Neural progenitor cell (in vitro differentiated cells): ENCODE results near the gene ABHD14A. TPM values are rescaled to one million over a fixed set of nuclear protein-coding genes. Genes with fewer than 3 reads are reported as not detected.
"Not testable (repeated sequence)": the region's sequence is repeated elsewhere in the genome, so short reads cannot be mapped to it uniquely, and the experiment has no call there.

ENCODE experiments used
- DNase-seq: peaks from one replicate; pipeline ENCODE4 v3.0.0-alpha.2; 2016; ENCODE audit warnings: low spot score
- H2AFZ ChIP-seq: fragments of 200-600 bp; sonication (generic); replicated peaks from 2 replicates; pipeline ENCODE4 v1.6.1; 2016; ENCODE audit warnings: antibody characterized with exemption
- H3F3A ChIP-seq: fragments of 200-600 bp; sonication (generic); 2 replicates; pipeline ENCODE4 v1.6.1; 2016; ENCODE audit warnings: antibody characterized with exemption, low read depth
- H3K27ac ChIP-seq: fragments of 200-600 bp; sonication (generic); 2 replicates; pipeline ENCODE4 v1.5.1; 2016; ENCODE audit warnings: mild to moderate bottlenecking
- H3K27me3 ChIP-seq: fragments of 200-600 bp; sonication (generic); 2 replicates; pipeline ENCODE4 v1.6.1; 2016; ENCODE audit warnings: mild to moderate bottlenecking, moderate library complexity
- H3K36me3 ChIP-seq: fragments of 200-600 bp; sonication (generic); 2 replicates; pipeline ENCODE4 v1.5.1; 2016
- H3K4me1 ChIP-seq: fragments of 200-600 bp; sonication (generic); 2 replicates; pipeline ENCODE4 v1.6.1; 2016; ENCODE audit warnings: mixed run types
- H3K4me2 ChIP-seq: fragments of 200-600 bp; sonication (generic); 2 replicates; pipeline ENCODE4 v1.6.1; 2016
- H3K4me3 ChIP-seq: fragments of 200-600 bp; sonication (generic); 2 replicates; pipeline ENCODE4 v1.5.1; 2016
- H3K79me2 ChIP-seq: fragments of 200-600 bp; sonication (generic); 2 replicates; pipeline ENCODE4 v1.6.1; 2016; ENCODE audit warnings: low read depth
- H3K9ac ChIP-seq: fragments of 200-600 bp; sonication (generic); 2 replicates; pipeline ENCODE4 v1.6.1; 2016
- H3K9me3 ChIP-seq: fragments of 200-600 bp; sonication (generic); 2 replicates; pipeline ENCODE4 v1.5.1; 2016; ENCODE audit warnings: low read depth
- H4K20me1 ChIP-seq: fragments of 200-600 bp; sonication (generic); 2 replicates; pipeline ENCODE4 v1.6.1; 2016; ENCODE audit warnings: low read depth
- H3K27ac Mint-ChIP-seq: 3 replicates; pipeline ENCODE4 v1.8.0; 2021; ENCODE audit warnings: mixed read lengths
- H3K27me3 Mint-ChIP-seq: 2 replicates; pipeline ENCODE4 v1.8.0; 2022; ENCODE audit warnings: low read depth, mild to moderate bottlenecking, inconsistent platforms, moderate library complexity, mixed read lengths; ENCODE audit not compliant: insufficient read depth
- H3K36me3 Mint-ChIP-seq: 3 replicates; pipeline ENCODE4 v1.8.0; 2021; ENCODE audit warnings: mixed read lengths
- H3K4me1 Mint-ChIP-seq: 3 replicates; pipeline ENCODE4 v1.8.0; 2021; ENCODE audit warnings: mixed read lengths
- H3K4me3 Mint-ChIP-seq: 3 replicates; pipeline ENCODE4 v1.8.0; 2021; ENCODE audit warnings: mild to moderate bottlenecking, moderate library complexity, mixed read lengths
- H3K9me3 Mint-ChIP-seq: 3 replicates; pipeline ENCODE4 v1.8.0; 2020; ENCODE audit warnings: mixed read lengths
- CTCF ChIP-seq: fragments of 200-600 bp; sonication (generic); IDR thresholded peaks from 2 replicates; pipeline ENCODE4 v1.5.1; 2017; ENCODE audit warnings: antibody characterized with exemption, mild to moderate bottlenecking
- EZH2 ChIP-seq: fragments of 200-600 bp; sonication (generic); IDR thresholded peaks from 2 replicates; pipeline ENCODE4 v1.6.1; 2017; ENCODE audit warnings: antibody characterized with exemption, mild to moderate bottlenecking, moderate library complexity
- EZH2phosphoT487 ChIP-seq: fragments of 200-600 bp; sonication (generic); IDR thresholded peaks from 2 replicates; pipeline ENCODE4 v1.6.1; 2017; ENCODE audit warnings: antibody characterized with exemption
- total RNA-seq: library from RNA; depleted of rRNA; stranded (reverse); fragments of >200 nt; gene quantifications from 2 replicates; pipeline ENCODE4 v1.2.3, GENCODE V29; 2015; ENCODE audit warnings: low replicate concordance

Gene ABHD14A
- 4.0 and 14.7 TPM in 2 replicates for total RNA-seq

- DNase-seq, result peak; percentile 88
- H3K36me3 ChIP-seq, result no peaks in the 10 kb centered on the region
- peak within 1 kb of the TSS; percentile 34 for H3K27ac Mint-ChIP-seq
- H3K27me3 ChIP-seq, result peaks cover 39% of the 10 kb centered on the region
- H3K4me1 Mint-ChIP-seq, result peaks cover 41% of the 10 kb centered on the region
- no peak within 1 kb of the TSS for H3K27ac ChIP-seq
- no peaks in the 10 kb centered on the region for H3K36me3 Mint-ChIP-seq
- no peaks in the 10 kb centered on the region for H4K20me1 ChIP-seq
- TF ChIP-seq CTCF (no peak), EZH2phosphoT487 (no peak), EZH2 (peak; percentile 22)
- H3K4me3 Mint-ChIP-seq, result peak within 1 kb of the TSS; percentile 86
- no peak within 1 kb of the TSS for H3K9ac ChIP-seq
- no peaks in the 10 kb centered on the region for H3K9me3 ChIP-seq
- peaks cover 23% of the 10 kb centered on the region for H3K4me1 ChIP-seq
- no peaks in the 10 kb centered on the region for H3K9me3 Mint-ChIP-seq
- peak within 1 kb of the TSS; percentile 56 for H3K4me3 ChIP-seq
- peaks cover 45% of the 10 kb centered on the region for H3F3A ChIP-seq
- peaks cover 8% of the 10 kb centered on the region for H3K27me3 Mint-ChIP-seq
- peak within 1 kb of the TSS; percentile 89 for H3K4me2 ChIP-seq
- H2AFZ ChIP-seq, result peak within 1 kb of the TSS; percentile 69
- no peaks in the 10 kb centered on the region for H3K79me2 ChIP-seq
These were observed at the start of gene ABHD14A for GRCh38 chr3:51974963-51975851. Gene ABHD14A, plus strand, starts transcription at chr3:51975064. Its CDS starts 72 bp downstream, at chr3:51975136.

GRCh38 chr3:51927061-51927977 lies 47.5 kb upstream of the ABHD14A start:
- Mint-ChIP-seq H3K4me1 (no peaks in the 10 kb centered on the region), H3K27ac (no peak overlapping the region), H3K9me3 (no peaks in the 10 kb centered on the region), H3K4me3 (no peak overlapping the region), H3K36me3 (peaks cover 2% of the 10 kb centered on the region), H3K27me3 (peaks cover 3% of the 10 kb centered on the region)
- no peak for DNase-seq
- no peak overlapping the region for H3K4me3 ChIP-seq
- H3K36me3 ChIP-seq, result no peaks in the 10 kb centered on the region
- H3K27me3 ChIP-seq, result no peaks in the 10 kb centered on the region
- H2AFZ ChIP-seq, result no peak overlapping the region
- H3F3A ChIP-seq, result no peaks in the 10 kb centered on the region
- H3K9ac ChIP-seq, result no peak overlapping the region
- no peak for TF ChIP-seq CTCF
- TF ChIP-seq EZH2phosphoT487, result no peak
- no peak overlapping the region for H3K4me2 ChIP-seq
- H3K27ac ChIP-seq, result no peak overlapping the region
- no peaks in the 10 kb centered on the region for H3K9me3 ChIP-seq
- H3K79me2 ChIP-seq, result no peaks in the 10 kb centered on the region
- H3K4me1 ChIP-seq, result no peaks in the 10 kb centered on the region
- peaks cover 16% of the 10 kb centered on the region for H4K20me1 ChIP-seq

GRCh38 chr3:51928438-51928837 lies 46.4 kb upstream of the ABHD14A start:
- Histone ChIP-seq H3K27me3 (no peaks in the 10 kb centered on the region), H2AFZ (no peak overlapping the region), H3K4me1 (no peaks in the 10 kb centered on the region), H3F3A (no peaks in the 10 kb centered on the region), H3K4me3 (no peak overlapping the region), H3K9me3 (no peaks in the 10 kb centered on the region), H3K79me2 (no peaks in the 10 kb centered on the region), H3K9ac (no peak overlapping the region), H3K4me2 (no peak overlapping the region), H3K36me3 (no peaks in the 10 kb centered on the region), H3K27ac (no peak overlapping the region), H4K20me1 (peaks cover 16% of the 10 kb centered on the region)
- Mint-ChIP-seq H3K27ac (no peak overlapping the region), H3K4me3 (no peak overlapping the region), H3K9me3 (no peaks in the 10 kb centered on the region), H3K27me3 (peaks cover 3% of the 10 kb centered on the region), H3K36me3 (peaks cover 2% of the 10 kb centered on the region), H3K4me1 (no peaks in the 10 kb centered on the region)
- no peak for TF ChIP-seq EZH2phosphoT487
- TF ChIP-seq CTCF, result no peak
- TF ChIP-seq EZH2, result no peak
- no peak for DNase-seq

GRCh38 chr3:51928981-51929380 lies 45.9 kb upstream of the ABHD14A start:
- H3F3A ChIP-seq, H3K9ac ChIP-seq, H3K4me1 ChIP-seq, H3K4me3 Mint-ChIP-seq, H3K4me1 Mint-ChIP-seq, H3K9me3 Mint-ChIP-seq, H2AFZ ChIP-seq, H3K9me3 ChIP-seq, H3K27me3 Mint-ChIP-seq, H3K27me3 ChIP-seq, H3K79me2 ChIP-seq, H3K27ac ChIP-seq, H3K36me3 Mint-ChIP-seq, H3K36me3 ChIP-seq, DNase-seq, H3K27ac Mint-ChIP-seq, H3K4me2 ChIP-seq, H3K4me3 ChIP-seq: not testable (repeated sequence)
- peaks cover 17% of the 10 kb centered on the region for H4K20me1 ChIP-seq
